Fibroblast of lung (primary cell): ENCODE results near the gene IGSF23. TPM values are rescaled to one million over a fixed set of nuclear protein-coding genes. Genes with fewer than 3 reads are reported as not detected.
A peak's percentile ranks its signal among the peaks of the same experiment; 100 is the strongest.

ENCODE experiments used
- DNase-seq, 2 donors: peaks; one replicate each; pipeline versions ENCODE4 v3.0.0 to v3.0.0-alpha.2; 2010; ENCODE audit warnings: low read depth in 2 of 2
- H2AFZ ChIP-seq: 2 replicates; pipeline ENCODE4 v1.5.1; 2012; ENCODE audit warnings: low read length, control low read depth, inconsistent platforms
- H3K27ac ChIP-seq: 2 replicates; pipeline ENCODE4 v1.5.1; 2011; ENCODE audit warnings: low read length, control low read depth; ENCODE audit not compliant: insufficient read depth
- H3K27me3 ChIP-seq: 2 replicates; pipeline ENCODE4 v1.5.1; 2011; ENCODE audit warnings: mild to moderate bottlenecking, low read length; ENCODE audit not compliant: control insufficient read depth, insufficient read depth
- H3K36me3 ChIP-seq: 2 replicates; pipeline ENCODE4 v1.5.1; 2011; ENCODE audit warnings: low read length; ENCODE audit not compliant: control insufficient read depth, insufficient read depth
- H3K4me1 ChIP-seq: 2 replicates; pipeline ENCODE4 v1.5.1; 2011; ENCODE audit warnings: low read length; ENCODE audit not compliant: control insufficient read depth, insufficient read depth; ENCODE audit errors: extremely low read depth
- H3K4me2 ChIP-seq: 2 replicates; pipeline ENCODE4 v1.5.1; 2011; ENCODE audit warnings: low read length, control low read depth; ENCODE audit not compliant: insufficient read depth; ENCODE audit errors: extremely low read depth
- H3K4me3 ChIP-seq, 4 experiments: fragments of 200-600 bp in 1 of 4; sonication (generic) in 1 of 4; replicated peaks in 1 of 4; 2 replicates each; pipeline ENCODE4 v1.5.1; 2011 to 2016; ENCODE audit warnings: low read length in 4 of 4, low read depth in 3 of 4, mild to moderate bottlenecking in 3 of 4, control low read depth in 2 of 4, inconsistent platforms in 1 of 4, mixed read lengths in 1 of 4; ENCODE audit not compliant: insufficient read depth in 1 of 4; ENCODE audit errors: control extremely low read depth in 1 of 4
- H3K79me2 ChIP-seq: 2 replicates; pipeline ENCODE4 v1.5.1; 2012; ENCODE audit warnings: mild to moderate bottlenecking, low read length, inconsistent platforms; ENCODE audit not compliant: control insufficient read depth, insufficient read depth
- H3K9ac ChIP-seq: 2 replicates; pipeline ENCODE4 v1.5.1; 2011; ENCODE audit warnings: mild to moderate bottlenecking, low read length, control low read depth; ENCODE audit not compliant: insufficient read depth
- H3K9me3 ChIP-seq: 2 replicates; pipeline ENCODE4 v1.5.1; 2012; ENCODE audit warnings: low read depth, low read length; ENCODE audit not compliant: control insufficient read depth, insufficient read depth
- H4K20me1 ChIP-seq: 2 replicates; pipeline ENCODE4 v1.5.1; 2011; ENCODE audit warnings: low read length; ENCODE audit not compliant: control insufficient read depth, insufficient read depth; ENCODE audit errors: extremely low read depth
- EZH2 ChIP-seq: IDR thresholded peaks from 2 replicates; pipeline ENCODE4 v1.5.1; 2012; ENCODE audit warnings: low read length, control low read depth, mild to moderate bottlenecking; ENCODE audit errors: missing control alignments
- polyA plus RNA-seq, 2 donors: library from polyadenylated mRNA; depleted of rRNA in 1 of 2; stranded (reverse) in 1 of 2; unstranded in 1 of 2; fragments of >200 nt; gene quantifications; 2 replicates each; pipeline ENCODE4 v1.2.1, GENCODE V29; 2011 to 2012; ENCODE audit warnings: missing spikeins in 1 of 2
- total RNA-seq: library from RNA; depleted of rRNA; stranded (reverse); fragments of >200 nt; gene quantifications from 2 replicates; pipeline ENCODE4 v1.2.1, GENCODE V29; 2014
- TF ChIP-seq, protein P1 (sequence below), 2 donors: IDR thresholded peaks in 1 of 2; conservative IDR thresholded peaks in 1 of 2; 1 replicate in 1 of 2; 2 replicates in 1 of 2; pipeline ENCODE4 v1.5.1; 2011 to 2012; ENCODE audit warnings: low read length in 2 of 2, control low read depth in 1 of 2, inconsistent platforms in 1 of 2, low read depth in 1 of 2, mild to moderate bottlenecking in 1 of 2

IGSF23 gene
- total and polyA plus RNA-seq, 2 donors (not counting 1 experiment from before 2014, with no cell fraction given), result 0.33 to 1.3 TPM

GRCh38 chr19:44618640-44619357 lies 5.4 kb downstream of the IGSF23 start:
- Histone ChIP-seq H4K20me1 (no peaks in the 10 kb centered on the region), H3K4me1 (peaks cover 2% of the 10 kb centered on the region), H2AFZ (no peak overlapping the region), H3K27ac (no peak overlapping the region), H3K9ac (no peak overlapping the region), H3K27me3 (no peaks in the 10 kb centered on the region), H3K79me2 (no peaks in the 10 kb centered on the region), H3K36me3 (no peaks in the 10 kb centered on the region), H3K4me2 (no peak overlapping the region), H3K9me3 (no peaks in the 10 kb centered on the region), H3K4me3 (no peak overlapping the region)
- no peak for DNase-seq
- TF ChIP-seq EZH2, result no peak
- TF ChIP-seq, protein P1, sequence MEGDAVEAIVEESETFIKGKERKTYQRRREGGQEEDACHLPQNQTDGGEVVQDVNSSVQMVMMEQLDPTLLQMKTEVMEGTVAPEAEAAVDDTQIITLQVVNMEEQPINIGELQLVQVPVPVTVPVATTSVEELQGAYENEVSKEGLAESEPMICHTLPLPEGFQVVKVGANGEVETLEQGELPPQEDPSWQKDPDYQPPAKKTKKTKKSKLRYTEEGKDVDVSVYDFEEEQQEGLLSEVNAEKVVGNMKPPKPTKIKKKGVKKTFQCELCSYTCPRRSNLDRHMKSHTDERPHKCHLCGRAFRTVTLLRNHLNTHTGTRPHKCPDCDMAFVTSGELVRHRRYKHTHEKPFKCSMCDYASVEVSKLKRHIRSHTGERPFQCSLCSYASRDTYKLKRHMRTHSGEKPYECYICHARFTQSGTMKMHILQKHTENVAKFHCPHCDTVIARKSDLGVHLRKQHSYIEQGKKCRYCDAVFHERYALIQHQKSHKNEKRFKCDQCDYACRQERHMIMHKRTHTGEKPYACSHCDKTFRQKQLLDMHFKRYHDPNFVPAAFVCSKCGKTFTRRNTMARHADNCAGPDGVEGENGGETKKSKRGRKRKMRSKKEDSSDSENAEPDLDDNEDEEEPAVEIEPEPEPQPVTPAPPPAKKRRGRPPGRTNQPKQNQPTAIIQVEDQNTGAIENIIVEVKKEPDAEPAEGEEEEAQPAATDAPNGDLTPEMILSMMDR (conservative IDR thresholded peaks at IDR 0.05 in 1 of 2, IDR thresholded peaks at IDR 0.05 in 1 of 2; ENCODE audit: low read depth in 1 of 2, low read length in 2 of 2), result no peak

- Histone ChIP-seq H3K27ac (no peak overlapping the region), H3K27me3 (no peaks in the 10 kb centered on the region), H3K79me2 (no peaks in the 10 kb centered on the region), H3K4me2 (no peak overlapping the region), H3K9ac (no peak overlapping the region), H3K36me3 (no peaks in the 10 kb centered on the region), H4K20me1 (no peaks in the 10 kb centered on the region), H3K4me3 (no peak overlapping the region), H3K4me1 (peaks cover 4% of the 10 kb centered on the region), H2AFZ (no peak overlapping the region), H3K9me3 (no peaks in the 10 kb centered on the region)
- peak in 1 of 2 donors; percentile 35 for DNase-seq
- TF ChIP-seq, protein P1 (conservative IDR thresholded peaks at IDR 0.05 in 1 of 2, IDR thresholded peaks at IDR 0.05 in 1 of 2; ENCODE audit: low read depth in 1 of 2, low read length in 2 of 2), result no peak
- no peak for TF ChIP-seq EZH2
These were observed 7.3 kb downstream of the IGSF23 start for GRCh38 chr19:44620667-44621066.

- Histone ChIP-seq H3K9ac (no peak overlapping the region), H3K4me1 (peaks cover 4% of the 10 kb centered on the region), H3K36me3 (no peaks in the 10 kb centered on the region), H3K27ac (no peak overlapping the region), H2AFZ (no peak overlapping the region), H3K27me3 (no peaks in the 10 kb centered on the region), H3K79me2 (no peaks in the 10 kb centered on the region), H4K20me1 (no peaks in the 10 kb centered on the region), H3K4me2 (no peak overlapping the region), H3K4me3 (no peak overlapping the region), H3K9me3 (no peaks in the 10 kb centered on the region)
- DNase-seq, result no peak
- TF ChIP-seq EZH2, result no peak
- TF ChIP-seq, protein P1 (conservative IDR thresholded peaks at IDR 0.05 in 1 of 2, IDR thresholded peaks at IDR 0.05 in 1 of 2; ENCODE audit: low read depth in 1 of 2, low read length in 2 of 2), result no peak
These were observed 8.0 kb downstream of the IGSF23 start for GRCh38 chr19:44621367-44621766.
